Endodermal cell (in vitro differentiated cells): ENCODE results near the gene RNF224. TPM values are rescaled to one million over a fixed set of nuclear protein-coding genes. Genes with fewer than 3 reads are reported as not detected.

Experiments
- DNase-seq: peaks from one replicate; pipeline ENCODE4 v3.0.0-alpha.2; 2017
- H3K27ac ChIP-seq: 2 replicates; pipeline ENCODE4 v1.5.1; 2013; ENCODE audit warnings: mild to moderate bottlenecking, low read depth, low read length, moderate library complexity
- H3K27me3 ChIP-seq: 2 replicates; pipeline ENCODE4 v1.6.1; 2013; ENCODE audit warnings: mild to moderate bottlenecking, low read length, moderate library complexity; ENCODE audit not compliant: insufficient read depth, control insufficient read depth, poor library complexity, severe bottlenecking
- H3K36me3 ChIP-seq: 2 replicates; pipeline ENCODE4 v1.7.0; 2013; ENCODE audit warnings: mild to moderate bottlenecking, low read length, moderate library complexity; ENCODE audit not compliant: control insufficient read depth, insufficient read depth
- H3K4me1 ChIP-seq: one replicate; pipeline ENCODE4 v1.7.0; 2013; ENCODE audit warnings: low read length; ENCODE audit not compliant: control insufficient read depth, insufficient read depth
- H3K4me3 ChIP-seq: 2 replicates; pipeline ENCODE4 v1.5.1; 2013; ENCODE audit warnings: mild to moderate bottlenecking, low read length, moderate library complexity
- H3K9ac ChIP-seq: 2 replicates; pipeline ENCODE4 v1.6.1; 2013; ENCODE audit warnings: mild to moderate bottlenecking, low read length, moderate library complexity; ENCODE audit not compliant: poor library complexity, severe bottlenecking; ENCODE audit errors: extremely low read depth
- H3K9me3 ChIP-seq: 2 replicates; pipeline ENCODE4 v1.6.1; 2013; ENCODE audit warnings: mild to moderate bottlenecking, low read length, moderate library complexity; ENCODE audit not compliant: control insufficient read depth
- H3K27ac Mint-ChIP-seq: 2 replicates; pipeline ENCODE4 v1.8.0; 2020; ENCODE audit warnings: mixed read lengths
- H3K27me3 Mint-ChIP-seq: 2 replicates; pipeline ENCODE4 v1.8.0; 2021; ENCODE audit warnings: mild to moderate bottlenecking, mixed read lengths; ENCODE audit not compliant: insufficient read depth
- H3K36me3 Mint-ChIP-seq: 2 replicates; pipeline ENCODE4 v1.8.0; 2020; ENCODE audit warnings: low read depth, mixed read lengths
- H3K4me1 Mint-ChIP-seq: 2 replicates; pipeline ENCODE4 v1.8.0; 2020; ENCODE audit warnings: mixed read lengths
- H3K4me3 Mint-ChIP-seq: 2 replicates; pipeline ENCODE4 v1.8.0; 2020; ENCODE audit warnings: mild to moderate bottlenecking, moderate library complexity, mixed read lengths
- H3K9me3 Mint-ChIP-seq: 2 replicates; pipeline ENCODE4 v1.8.0; 2020; ENCODE audit warnings: mild to moderate bottlenecking, mixed read lengths
- whole genome bisulfite sequencing, 2 experiments: methylation state at CpG; one replicate each; pipeline versions ENCODE4 v1.1.5 to v1.1.7; 2013; ENCODE audit warnings: missing lambda C conversion rate in 2 of 2, mixed read lengths in 1 of 2; ENCODE audit not compliant: insufficient coverage in 1 of 2, insufficient read length in 1 of 2; 5-methylcytosine and 5-hydroxymethylcytosine counted together
- total RNA-seq, 2 donors: library from RNA; stranded (reverse); fragmentation: NEBNext Ultra II Directional in 1 of 2; extraction: Animal tissue kit (Norgen Biotek cat#: 25700) in 1 of 2; gene quantifications; 2 replicates in 1 of 2; 3 replicates in 1 of 2; pipeline ENCODE4 v1.2.1, GENCODE V29; 2021
- TF ChIP-seq, protein P1 (sequence below): fragments of 200-600 bp; sonication (generic); conservative IDR thresholded peaks from 2 replicates; pipeline ENCODE4 v1.5.0; 2021; ENCODE audit warnings: antibody characterized with exemption, mild to moderate bottlenecking

The RNF224 gene
- total RNA-seq, 2 donors from 2014 or later: 0.24 to 0.38 TPM

DNA sequence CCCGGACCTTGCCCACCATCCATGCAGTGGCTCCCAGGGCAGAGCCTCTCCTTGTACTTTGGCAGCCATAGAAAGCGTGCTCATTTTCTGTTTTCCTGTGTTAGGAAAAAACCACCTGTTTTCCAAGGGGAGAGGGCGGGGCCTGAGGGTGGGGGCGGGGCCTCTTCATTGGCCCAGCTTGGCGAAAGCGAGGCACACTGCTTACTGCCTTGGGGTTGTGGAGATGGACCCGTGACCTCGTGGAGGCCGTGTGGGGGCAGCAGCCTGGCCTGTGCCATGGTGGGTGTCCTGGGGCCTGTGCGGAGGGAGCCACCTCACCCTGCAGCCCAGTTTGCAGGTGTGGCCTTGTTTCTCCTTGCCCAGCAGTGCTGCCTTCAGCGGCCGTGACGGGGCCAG is 45.8 kb downstream of the RNF224 start:
- TF ChIP-seq, protein P1, sequence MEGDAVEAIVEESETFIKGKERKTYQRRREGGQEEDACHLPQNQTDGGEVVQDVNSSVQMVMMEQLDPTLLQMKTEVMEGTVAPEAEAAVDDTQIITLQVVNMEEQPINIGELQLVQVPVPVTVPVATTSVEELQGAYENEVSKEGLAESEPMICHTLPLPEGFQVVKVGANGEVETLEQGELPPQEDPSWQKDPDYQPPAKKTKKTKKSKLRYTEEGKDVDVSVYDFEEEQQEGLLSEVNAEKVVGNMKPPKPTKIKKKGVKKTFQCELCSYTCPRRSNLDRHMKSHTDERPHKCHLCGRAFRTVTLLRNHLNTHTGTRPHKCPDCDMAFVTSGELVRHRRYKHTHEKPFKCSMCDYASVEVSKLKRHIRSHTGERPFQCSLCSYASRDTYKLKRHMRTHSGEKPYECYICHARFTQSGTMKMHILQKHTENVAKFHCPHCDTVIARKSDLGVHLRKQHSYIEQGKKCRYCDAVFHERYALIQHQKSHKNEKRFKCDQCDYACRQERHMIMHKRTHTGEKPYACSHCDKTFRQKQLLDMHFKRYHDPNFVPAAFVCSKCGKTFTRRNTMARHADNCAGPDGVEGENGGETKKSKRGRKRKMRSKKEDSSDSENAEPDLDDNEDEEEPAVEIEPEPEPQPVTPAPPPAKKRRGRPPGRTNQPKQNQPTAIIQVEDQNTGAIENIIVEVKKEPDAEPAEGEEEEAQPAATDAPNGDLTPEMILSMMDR: no peak
- no peak overlapping the region for H3K4me3 Mint-ChIP-seq
- H3K4me1 Mint-ChIP-seq: peaks cover 20% of the 10 kb centered on the region
- DNase-seq: peak; percentile 71
- no peaks in the 10 kb centered on the region for H3K27me3 Mint-ChIP-seq
- peaks cover 31% of the 10 kb centered on the region for H3K36me3 Mint-ChIP-seq
- H3K4me1 ChIP-seq: peaks cover 10% of the 10 kb centered on the region
- H3K9me3 ChIP-seq: no peaks in the 10 kb centered on the region
- H3K27ac Mint-ChIP-seq: no peak overlapping the region
- no peak overlapping the region for H3K27ac ChIP-seq
- H3K9ac ChIP-seq: no peak overlapping the region
- peaks cover 30% of the 10 kb centered on the region for H3K36me3 ChIP-seq
- no peaks in the 10 kb centered on the region for H3K27me3 ChIP-seq
- H3K9me3 Mint-ChIP-seq: no peaks in the 10 kb centered on the region
- H3K4me3 ChIP-seq: no peak overlapping the region
- 89 to 91% methylated on average over 11 to 13 of the region's 13 CpGs for WGBS, 2 experiments

DNA sequence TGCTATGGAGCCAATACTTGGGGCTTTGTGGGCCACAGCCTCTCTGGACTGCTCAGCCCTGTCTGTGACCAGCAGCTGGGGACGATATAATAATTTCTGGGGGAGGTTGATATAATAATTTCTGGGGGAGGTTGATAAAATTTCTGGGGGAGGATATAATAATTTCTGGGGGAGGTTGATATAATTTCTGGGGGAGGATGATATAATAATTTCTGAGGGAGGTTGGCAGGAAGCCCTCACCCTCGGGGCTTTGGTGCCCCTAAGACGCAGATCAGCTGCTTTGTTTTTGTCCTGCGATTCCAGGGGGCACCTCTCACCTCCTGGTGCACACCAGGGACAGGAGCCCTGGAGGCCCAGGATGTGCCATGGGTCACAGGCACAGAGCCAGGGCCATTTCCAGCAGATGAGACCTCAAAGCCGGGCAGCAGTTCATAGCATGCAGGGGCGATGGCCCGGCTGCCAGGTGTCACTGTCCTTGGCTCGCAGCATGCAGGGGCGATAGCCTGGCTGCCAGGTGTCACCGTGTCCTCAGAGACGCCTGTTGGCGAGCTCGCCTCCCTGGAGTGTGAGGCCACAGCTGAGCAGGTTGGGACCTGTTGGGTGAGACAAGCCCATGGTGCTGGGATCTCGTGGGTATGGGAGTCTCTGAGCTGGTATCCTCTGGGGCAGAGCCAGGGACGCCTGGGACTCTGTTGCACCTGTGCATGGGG is 46.5 kb downstream of the RNF224 start:
- Histone ChIP-seq H3K4me1 (peaks cover 10% of the 10 kb centered on the region), H3K27ac (no peak overlapping the region), H3K4me3 (no peak overlapping the region), H3K9me3 (no peaks in the 10 kb centered on the region), H3K9ac (no peak overlapping the region), H3K27me3 (no peaks in the 10 kb centered on the region), H3K36me3 (peaks cover 24% of the 10 kb centered on the region)
- no peak overlapping the region for H3K27ac Mint-ChIP-seq
- no peak overlapping the region for H3K4me3 Mint-ChIP-seq
- H3K4me1 Mint-ChIP-seq: peaks cover 20% of the 10 kb centered on the region
- 87 to 92% methylated on average over 12 to 15 of the region's 15 CpGs for WGBS, 2 experiments
- TF ChIP-seq, protein P1: no peak
- no peak for DNase-seq
- no peaks in the 10 kb centered on the region for H3K9me3 Mint-ChIP-seq
- peaks cover 25% of the 10 kb centered on the region for H3K36me3 Mint-ChIP-seq
- no peaks in the 10 kb centered on the region for H3K27me3 Mint-ChIP-seq

DNA sequence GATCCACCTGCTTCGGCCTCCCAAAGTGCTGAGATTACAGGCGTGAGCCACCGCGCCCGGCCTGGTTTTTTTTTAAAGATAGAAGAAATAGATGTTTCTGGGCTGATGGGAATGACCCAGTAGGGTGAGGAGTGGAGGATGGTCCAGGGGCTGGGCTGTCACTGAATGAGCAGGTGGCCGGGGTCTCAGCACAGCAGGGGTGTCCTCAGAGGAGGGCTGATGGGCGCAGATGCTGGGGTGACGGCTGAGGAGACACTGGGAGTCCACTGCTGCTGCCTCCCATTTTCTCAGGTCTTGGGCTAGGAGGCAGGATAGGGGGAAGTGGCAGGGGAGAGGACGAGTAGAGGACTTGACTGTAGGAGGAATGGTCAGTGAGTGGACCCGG is 47.9 kb downstream of the RNF224 start:
- H3K4me3 ChIP-seq: no peak overlapping the region
- 80 to 95% methylated on average over 1 to 10 of the region's 10 CpGs for WGBS, 2 experiments
- H3K36me3 ChIP-seq: peaks cover 12% of the 10 kb centered on the region
- no peaks in the 10 kb centered on the region for H3K27me3 ChIP-seq
- no peak overlapping the region for H3K27ac ChIP-seq
- peaks cover 10% of the 10 kb centered on the region for H3K4me1 ChIP-seq
- Mint-ChIP-seq H3K27me3 (peaks cover 2% of the 10 kb centered on the region), H3K27ac (peak overlapping the region; percentile 76), H3K4me1 (peaks cover 20% of the 10 kb centered on the region), H3K36me3 (peaks cover 13% of the 10 kb centered on the region), H3K4me3 (no peak overlapping the region), H3K9me3 (no peaks in the 10 kb centered on the region)
- TF ChIP-seq, protein P1: no peak
- no peak overlapping the region for H3K9ac ChIP-seq
- no peak for DNase-seq
- no peaks in the 10 kb centered on the region for H3K9me3 ChIP-seq
